HG03159 (cell line): ENCODE results near the gene OGFR.

ENCODE experiments used
- ATAC-seq: cut with Tn5 transposase; IDR thresholded peaks from one replicate; pipeline ENCODE4 v1.9.1; 2021; ENCODE audit warnings: mild to moderate bottlenecking, moderate library complexity; ENCODE audit not compliant: unreplicated experiment

OGFR gene

GRCh38 chr20:62769346-62770071, 35.1 kb upstream of the OGFR start:
- ATAC-seq, result no peak

GRCh38 chr20:62770111-62770910, 34.3 kb upstream of the OGFR start:
- no peak for ATAC-seq

- ATAC-seq, result no peak
These were observed 33.7 kb upstream of the OGFR start for GRCh38 chr20:62770916-62771315.

GRCh38 chr20:62771396-62772102, 33.1 kb upstream of the OGFR start:
- no peak for ATAC-seq

- no peak for ATAC-seq
These were observed 32.5 kb upstream of the OGFR start for GRCh38 chr20:62772103-62772611.

GRCh38 chr20:62772619-62772989, 32.0 kb upstream of the OGFR start:
- ATAC-seq, result no peak

GRCh38 chr20:62772990-62773844, 31.4 kb upstream of the OGFR start:
- ATAC-seq, result no peak

- ATAC-seq, result no peak
These were observed 30.6 kb upstream of the OGFR start for GRCh38 chr20:62773845-62774714.

- no peak for ATAC-seq
These were observed 29.9 kb upstream of the OGFR start for GRCh38 chr20:62774762-62775161.

GRCh38 chr20:62775206-62775605, 29.4 kb upstream of the OGFR start:
- ATAC-seq, result no peak

GRCh38 chr20:62776035-62776691, 28.5 kb upstream of the OGFR start:
- ATAC-seq, result no peak

- no peak for ATAC-seq
These were observed 27.7 kb upstream of the OGFR start for GRCh38 chr20:62776692-62777527.

- no peak for ATAC-seq
These were observed 27.2 kb upstream of the OGFR start for GRCh38 chr20:62777528-62777830.

GRCh38 chr20:62778058-62778457, 26.6 kb upstream of the OGFR start:
- no peak for ATAC-seq

- no peak for ATAC-seq
These were observed 25.8 kb upstream of the OGFR start for GRCh38 chr20:62778601-62779416.

GRCh38 chr20:62779417-62779685, 25.3 kb upstream of the OGFR start:
- no peak for ATAC-seq

GRCh38 chr20:62780204-62780603, 24.4 kb upstream of the OGFR start:
- no peak for ATAC-seq

- no peak for ATAC-seq
These were observed 23.9 kb upstream of the OGFR start for GRCh38 chr20:62780696-62781095.
